GM19455 (cell line): ENCODE data around the gene EFR3B.
A peak's percentile ranks its signal among the peaks of the same experiment; 100 is the strongest.

Source experiments
- ATAC-seq: cut with Tn5 transposase; IDR thresholded peaks from one replicate; pipeline ENCODE4 v1.9.1; 2021; ENCODE audit not compliant: unreplicated experiment

Gene EFR3B

GRCh38 chr2:25177211-25177611 lies 135.3 kb downstream of the EFR3B start:
- no peak for ATAC-seq

- ATAC-seq, result no peak
These were observed 137.1 kb downstream of the EFR3B start for GRCh38 chr2:25178976-25179375.

DNA sequence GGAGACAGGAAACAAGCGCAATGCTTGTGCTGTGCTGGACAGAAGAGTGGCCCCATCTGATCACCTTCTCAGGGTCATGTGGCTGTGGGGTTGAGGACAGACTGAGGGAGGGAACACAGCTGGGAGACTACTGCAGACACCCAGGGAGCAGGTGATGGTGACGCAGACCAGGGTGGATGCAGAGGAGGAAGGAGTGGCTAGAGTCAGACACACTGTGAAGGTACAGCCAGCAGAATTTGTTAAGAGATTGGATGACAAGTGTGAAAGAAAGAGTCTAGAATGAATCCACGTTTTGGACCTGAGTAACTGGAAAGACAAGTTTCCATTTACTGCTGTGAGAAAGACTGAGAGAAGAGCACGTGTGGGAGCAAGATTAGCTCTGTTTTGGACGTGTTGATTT lies 142.4 kb downstream of the EFR3B start:
- ATAC-seq, result no peak

GRCh38 chr2:25187729-25188350 lies 146.0 kb downstream of the EFR3B start:
- ATAC-seq, result no peak

DNA sequence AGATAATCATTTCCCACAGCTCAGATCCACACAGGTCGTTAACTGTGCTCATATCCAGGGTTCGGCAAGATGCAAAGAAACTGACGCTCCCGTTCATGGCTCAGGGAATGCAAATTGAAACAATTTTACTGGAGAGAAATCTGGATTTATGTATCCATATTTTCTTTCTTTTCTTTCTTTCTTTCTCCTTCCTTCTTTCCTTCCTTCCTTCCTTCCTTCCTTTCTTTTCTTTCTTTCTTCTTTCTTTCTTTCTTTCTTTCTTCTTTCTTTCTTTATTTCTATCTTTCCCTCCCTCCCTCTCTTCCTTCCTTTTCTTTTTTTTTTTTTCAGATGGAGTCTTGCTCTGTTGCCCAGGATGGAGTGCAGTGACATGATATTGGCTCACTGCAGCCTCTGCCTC lies 146.5 kb downstream of the EFR3B start:
- ATAC-seq, result no peak

DNA sequence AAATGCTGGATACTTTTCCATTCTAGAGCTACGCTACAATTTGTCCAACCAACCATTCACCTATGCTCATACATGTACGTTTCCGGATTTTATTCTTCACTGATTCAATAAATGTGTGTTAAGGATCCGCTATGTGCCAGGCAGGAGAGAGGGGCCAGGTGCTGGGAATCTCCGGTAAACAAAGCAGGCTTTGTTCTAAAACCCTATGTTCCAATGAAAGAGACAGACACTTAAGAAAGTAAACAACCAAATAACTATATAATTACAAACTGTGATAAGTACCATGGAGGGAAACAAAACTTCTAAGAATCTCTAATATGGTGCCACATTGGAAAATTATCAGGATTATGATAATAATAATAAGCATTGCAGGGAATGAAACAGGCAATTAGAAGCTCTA lies 148.7 kb downstream of the EFR3B start:
- no peak for ATAC-seq

DNA sequence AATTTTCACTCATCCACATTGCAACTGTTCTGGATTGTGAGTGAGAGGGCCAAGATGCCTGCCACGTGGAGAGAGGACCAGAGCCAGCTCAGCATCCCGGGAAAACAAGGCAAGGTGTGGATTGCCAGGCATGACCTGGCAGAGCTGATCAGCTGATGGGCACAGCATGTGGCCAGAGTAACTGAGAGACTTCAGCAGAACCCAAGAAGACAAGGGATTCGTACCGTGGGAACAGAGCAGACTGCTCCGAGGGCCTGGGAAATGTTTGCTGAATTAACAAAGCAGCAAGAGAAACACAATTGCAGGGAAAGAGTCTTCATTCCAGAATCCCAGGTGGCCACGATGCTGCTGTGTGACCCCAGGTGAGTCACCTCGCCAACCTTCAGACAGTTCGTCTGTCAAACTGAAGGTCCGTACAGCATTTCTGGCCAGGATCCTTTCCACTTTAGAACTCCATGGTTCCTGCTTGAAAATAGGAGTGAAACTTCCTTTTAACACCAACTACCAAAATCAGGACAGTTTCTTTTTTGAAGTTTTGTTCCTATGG lies 152.8 kb downstream of the EFR3B start:
- ATAC-seq, result no peak

DNA sequence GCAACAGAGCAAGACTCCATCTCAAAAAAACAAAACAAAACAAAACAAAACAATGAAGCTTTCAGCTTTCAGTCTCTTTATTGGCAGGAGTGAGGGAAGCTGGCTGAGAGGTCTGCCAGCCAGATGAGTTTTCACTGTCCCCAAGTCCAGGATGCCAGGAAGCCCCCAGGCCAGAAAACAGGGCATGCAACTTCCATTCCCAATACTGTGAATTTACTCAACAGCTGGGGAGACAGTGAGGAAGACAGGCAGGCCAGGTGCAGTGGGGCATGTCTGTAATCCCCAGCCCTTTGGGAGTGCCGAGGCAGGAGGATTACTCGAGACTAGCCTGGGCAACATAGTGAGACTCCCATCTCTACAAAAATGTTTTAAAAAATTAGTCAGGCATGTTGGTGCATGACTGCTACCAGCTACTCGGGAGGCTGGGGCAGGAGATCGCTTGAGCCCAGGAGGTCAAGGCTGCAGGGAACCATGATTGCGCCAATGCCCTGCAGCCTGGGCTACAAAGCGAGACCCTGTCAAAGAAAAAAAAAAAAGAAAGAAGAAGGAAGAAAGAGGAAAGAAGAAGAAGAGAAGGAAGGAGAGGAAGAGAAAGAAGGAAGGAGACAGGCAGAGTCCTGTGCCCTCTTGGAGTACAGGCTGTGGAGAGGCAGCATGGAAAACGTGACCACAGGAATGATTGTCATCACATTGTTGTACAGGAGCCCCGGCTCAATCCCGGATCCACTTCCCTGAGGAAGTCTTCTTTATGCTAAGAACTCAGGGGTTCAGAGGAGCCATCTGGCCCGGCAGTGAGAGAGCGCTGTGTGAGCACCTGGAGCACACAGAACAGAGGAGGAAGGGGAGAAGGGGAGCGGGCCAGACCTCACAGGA lies 155.7 kb downstream of the EFR3B start:
- ATAC-seq, result no peak

- ATAC-seq, result no peak
These were observed 156.3 kb downstream of the EFR3B start for GRCh38 chr2:25198209-25198525.

- ATAC-seq, result no peak
These were observed 156.7 kb downstream of the EFR3B start for GRCh38 chr2:25198576-25198975.

DNA sequence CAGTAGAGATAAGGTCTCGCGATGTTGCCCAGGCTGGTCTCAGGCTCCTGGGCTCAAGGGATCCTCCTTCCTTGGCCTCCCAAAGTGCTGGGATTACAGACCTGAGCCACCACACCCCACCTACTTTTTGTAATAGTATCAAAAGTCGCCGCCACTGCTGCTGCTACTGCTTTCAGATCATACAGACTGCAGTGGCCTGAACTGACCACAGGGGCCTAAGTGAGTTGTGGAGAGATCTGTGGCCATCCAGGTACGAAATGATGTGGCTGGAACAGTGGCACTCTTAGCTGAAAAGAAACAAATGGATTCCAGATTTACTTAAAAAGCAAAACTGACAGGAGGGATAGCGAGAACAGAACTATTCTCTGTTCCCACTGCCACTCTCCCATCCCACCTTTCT lies 159.4 kb downstream of the EFR3B start:
- no peak for ATAC-seq

GRCh38 chr2:25201794-25202193 lies 159.9 kb downstream of the EFR3B start:
- ATAC-seq, result no peak

- no peak for ATAC-seq
These were observed 160.4 kb downstream of the EFR3B start for GRCh38 chr2:25202275-25202674.

- peak; percentile 55 for ATAC-seq
These were observed 162.4 kb downstream of the EFR3B start for GRCh38 chr2:25204190-25204838.

- ATAC-seq, result no peak
These were observed 165.2 kb downstream of the EFR3B start for GRCh38 chr2:25207078-25207545.
